Osteoblast (primary cell): ENCODE measurements around the gene RAD51B. TPM values are rescaled to one million over a fixed set of nuclear protein-coding genes. Genes with fewer than 3 reads are reported as not detected.

ENCODE experiments used
- DNase-seq: peaks from one replicate; pipeline ENCODE4 v3.0.0; 2011; ENCODE audit warnings: low spot score, mixed read lengths; ENCODE audit not compliant: insufficient read length; ENCODE audit errors: missing footprints
- H2AFZ ChIP-seq: 2 replicates; pipeline ENCODE4 v1.6.0; 2011; ENCODE audit warnings: mild to moderate bottlenecking, low read length
- H3K27ac ChIP-seq: 2 replicates; pipeline ENCODE4 v1.5.1; 2011; ENCODE audit warnings: mild to moderate bottlenecking, low read depth, low read length, moderate library complexity
- H3K27me3 ChIP-seq: 2 replicates; pipeline ENCODE4 v1.6.0; 2012; ENCODE audit warnings: mild to moderate bottlenecking, control low read depth, inconsistent platforms, low read length, moderate library complexity; ENCODE audit not compliant: insufficient read depth
- H3K36me3 ChIP-seq: 2 replicates; pipeline ENCODE4 v1.5.1; 2011; ENCODE audit warnings: mild to moderate bottlenecking, low read length, control low read depth, moderate library complexity; ENCODE audit not compliant: insufficient read depth
- H3K4me1 ChIP-seq: 2 replicates; pipeline ENCODE4 v1.5.1; 2011; ENCODE audit warnings: mild to moderate bottlenecking, low read length, control low read depth, moderate library complexity; ENCODE audit not compliant: insufficient read depth
- H3K4me2 ChIP-seq: 2 replicates; pipeline ENCODE4 v1.6.0; 2011; ENCODE audit warnings: mild to moderate bottlenecking, low read length; ENCODE audit not compliant: insufficient read depth
- H3K4me3 ChIP-seq: fragments of 200-600 bp; sonication (generic); 3 replicates; pipeline ENCODE4 v1.5.1; 2012; ENCODE audit warnings: mild to moderate bottlenecking, low read length, inconsistent platforms; ENCODE audit not compliant: insufficient read depth
- H3K79me2 ChIP-seq: 2 replicates; pipeline ENCODE4 v1.6.0; 2012; ENCODE audit warnings: mild to moderate bottlenecking, low read length, control low read depth, inconsistent platforms; ENCODE audit not compliant: insufficient read depth
- H3K9me3 ChIP-seq: 2 replicates; pipeline ENCODE4 v1.5.1; 2011; ENCODE audit warnings: low read depth, low read length, control low read depth
- H4K20me1 ChIP-seq: 2 replicates; pipeline ENCODE4 v1.6.0; 2012; ENCODE audit warnings: mild to moderate bottlenecking, low read length, control low read depth; ENCODE audit not compliant: insufficient read depth
- CTCF ChIP-seq: IDR thresholded peaks from 2 replicates; pipeline ENCODE4 v1.5.1; 2011; ENCODE audit warnings: mild to moderate bottlenecking, low read depth, low read length, moderate library complexity; ENCODE audit errors: extremely low read depth
- total RNA-seq: library from RNA; depleted of rRNA; stranded (reverse); fragments of >200 nt; gene quantifications from 2 replicates; pipeline ENCODE4 v1.2.3, GENCODE V29; 2012

RAD51B gene
- total RNA-seq, 1 donor, result 13.8 TPM

- Histone ChIP-seq H3K9me3 (no peaks in the 10 kb centered on the region), H3K27ac (no peak overlapping the region), H3K4me2 (no peak overlapping the region), H2AFZ (no peak overlapping the region), H4K20me1 (no peaks in the 10 kb centered on the region), H3K4me1 (peaks cover 40% of the 10 kb centered on the region), H3K27me3 (no peaks in the 10 kb centered on the region), H3K4me3 (no peak overlapping the region), H3K79me2 (no peaks in the 10 kb centered on the region), H3K36me3 (no peaks in the 10 kb centered on the region)
- no peak for TF ChIP-seq CTCF
- no peak for DNase-seq
Measured at GRCh38 chr14:68551045-68551683, 731.6 kb downstream of the RAD51B start.

GRCh38 chr14:68552075-68552474 is 732.5 kb downstream of the RAD51B start:
- no peak overlapping the region for H3K27ac ChIP-seq
- no peak for TF ChIP-seq CTCF

GRCh38 chr14:68552602-68553001 is 733.0 kb downstream of the RAD51B start:
- no peak for DNase-seq
- no peaks in the 10 kb centered on the region for H3K79me2 ChIP-seq
- no peaks in the 10 kb centered on the region for H3K36me3 ChIP-seq
- no peaks in the 10 kb centered on the region for H4K20me1 ChIP-seq
- H3K4me3 ChIP-seq, result no peak overlapping the region
- H2AFZ ChIP-seq, result no peak overlapping the region
- H3K27me3 ChIP-seq, result no peaks in the 10 kb centered on the region
- H3K9me3 ChIP-seq, result no peaks in the 10 kb centered on the region
- no peak overlapping the region for H3K4me2 ChIP-seq
- TF ChIP-seq CTCF, result no peak
- H3K4me1 ChIP-seq, result peaks cover 28% of the 10 kb centered on the region
- no peak overlapping the region for H3K27ac ChIP-seq

More at GRCh38 chr14:68552075-68552474, 732.5 kb downstream of the RAD51B start:
- no peak for DNase-seq
- Histone ChIP-seq H3K9me3 (no peaks in the 10 kb centered on the region), H3K79me2 (no peaks in the 10 kb centered on the region), H3K27me3 (no peaks in the 10 kb centered on the region), H3K4me3 (no peak overlapping the region), H2AFZ (no peak overlapping the region), H3K4me1 (peaks cover 33% of the 10 kb centered on the region), H3K4me2 (no peak overlapping the region), H3K36me3 (no peaks in the 10 kb centered on the region), H4K20me1 (no peaks in the 10 kb centered on the region)

- no peaks in the 10 kb centered on the region for H3K27me3 ChIP-seq
- H3K4me1 ChIP-seq, result peaks cover 22% of the 10 kb centered on the region
- H3K79me2 ChIP-seq, result no peaks in the 10 kb centered on the region
- no peak overlapping the region for H3K4me2 ChIP-seq
- DNase-seq, result no peak
- no peaks in the 10 kb centered on the region for H3K36me3 ChIP-seq
- TF ChIP-seq CTCF, result no peak
- no peak overlapping the region for H3K4me3 ChIP-seq
- no peaks in the 10 kb centered on the region for H4K20me1 ChIP-seq
- H3K27ac ChIP-seq, result no peak overlapping the region
- no peak overlapping the region for H2AFZ ChIP-seq
- H3K9me3 ChIP-seq, result no peaks in the 10 kb centered on the region
Measured at GRCh38 chr14:68553311-68553710, 733.7 kb downstream of the RAD51B start.
